Stomach (tissue), 9 donors: ENCODE results near the gene GCK. TPM values are rescaled to one million over a fixed set of nuclear protein-coding genes. Genes with fewer than 3 reads are reported as not detected.

ENCODE experiments used
- DNase-seq, 2 donors: peaks; one replicate each; pipeline versions ENCODE4 v3.0.0 to v3.0.0-alpha.2; 2013 to 2019
- H3K27ac ChIP-seq, 5 donors: fragments of 200-600 bp in 4 of 5; sonication (generic) in 4 of 5; one replicate each; pipeline ENCODE4 v1.5.1; 2013 to 2019; ENCODE audit warnings: mild to moderate bottlenecking in 1 of 5, moderate library complexity in 1 of 5
- H3K27me3 ChIP-seq, 3 donors: fragments of 200-600 bp; sonication (generic); one replicate each; pipeline ENCODE4 v1.5.1; 2017 to 2019; ENCODE audit warnings: mixed run types in 1 of 3
- H3K36me3 ChIP-seq, 4 donors: fragments of 200-600 bp; sonication (generic); 1 replicate in 3 of 4; 2 replicates in 1 of 4; pipeline ENCODE4 v1.5.1; 2016 to 2019
- H3K4me1 ChIP-seq, 4 donors: fragments of 200-600 bp; sonication (generic); one replicate each; pipeline ENCODE4 v1.5.1; 2016 to 2019
- H3K4me3 ChIP-seq, 4 donors: fragments of 200-600 bp; sonication (generic) in 3 of 4; one replicate each; pipeline ENCODE4 v1.5.1; 2016 to 2019; ENCODE audit warnings: mild to moderate bottlenecking in 1 of 4
- H3K9me3 ChIP-seq, 4 donors: fragments of 200-600 bp; sonication (generic); one replicate each; pipeline ENCODE4 v1.5.1; 2016 to 2019
- CTCF ChIP-seq, 7 experiments: fragments of 450-650 bp in 4 of 7; fragments of 200-600 bp in 3 of 7; sonication (generic) in 3 of 7; IDR thresholded peaks; one replicate each; pipeline ENCODE4 v1.5.1; 2016 to 2019; ENCODE audit warnings: antibody characterized with exemption in 7 of 7, control low read depth in 2 of 7, mild to moderate bottlenecking in 1 of 7
- EP300 ChIP-seq: sonication (generic); formaldehyde crosslinking; IDR thresholded peaks from one replicate; pipeline ENCODE4 v1.6.1; 2017; ENCODE audit warnings: antibody characterized with exemption
- POLR2A ChIP-seq, 4 donors: fragments of 450-650 bp; IDR thresholded peaks; one replicate each; pipeline ENCODE4 v1.6.1; 2016; ENCODE audit warnings: antibody characterized with exemption in 4 of 4, control low read depth in 2 of 4, mild to moderate bottlenecking in 1 of 4, moderate library complexity in 1 of 4
- POLR2AphosphoS5 ChIP-seq, 3 donors: sonication (generic); formaldehyde crosslinking; IDR thresholded peaks; one replicate each; pipeline ENCODE4 v1.6.1; 2016; ENCODE audit warnings: antibody characterized with exemption in 3 of 3
- WGBS, 5 donors: extraction: QIAGEN DNeasy Blood & Tissue Kit in 3 of 5; methylation state at CpG; one replicate each; pipeline versions ENCODE4 v1.1.5 to v1.1.7; 2013 to 2018; 5-methylcytosine and 5-hydroxymethylcytosine counted together
- intact Hi-C: fragments of 100-400 bp; cut with DNase I; formaldehyde crosslinking; loops from one replicate; pipeline ENCODE4 v1.15.1; 2023; ENCODE audit warnings: low total_unique reads
- polyA plus RNA-seq, 3 donors: library from polyadenylated mRNA; stranded (reverse); fragments of 200-250 nt; gene quantifications; one replicate each; pipeline ENCODE4 v1.2.3, GENCODE V29; 2013
- total RNA-seq, 5 donors: library from RNA; depleted of rRNA; stranded (reverse); fragments of >200 nt; gene quantifications; one replicate each; pipeline versions ENCODE4 v1.1.0 to v1.2.3, GENCODE V29; 2014 to 2016
- donor health status: healthy with polysubstance abuse.
- donor health status: Bipolar disorder and iron deficiency.
- donor health status: healthy.

The GCK gene
- total and polyA plus RNA-seq, 8 donors, result 0.55 to 1.9 (median 1.1) TPM; not detected in 4

GRCh38 chr7:44117801-44118429 is 71.3 kb downstream of the GCK start:
- WGBS, 5 donors, result 90 to 95% (median 91%) methylated on average over 13 of the region's 13 CpGs
- Histone ChIP-seq H3K36me3 (peaks cover 11 to 89% (median 81%) of the 10 kb centered on the region in 4 donors), H3K27me3 (no peaks in the 10 kb centered on the region), H3K9me3 (no peaks in the 10 kb centered on the region), H3K4me1 (peaks cover 6 to 39% (median 26%) of the 10 kb centered on the region in 4 donors), H3K27ac (no peak overlapping the region), H3K4me3 (no peak overlapping the region)
- TF ChIP-seq POLR2A (IDR thresholded peaks at IDR 0.05), result no peak
- TF ChIP-seq EP300, result no peak
- no peak for TF ChIP-seq POLR2AphosphoS5 (IDR thresholded peaks at IDR 0.05)
- no peak for TF ChIP-seq CTCF (IDR thresholded peaks at IDR 0.05)
- no peak for DNase-seq
- intact Hi-C loops, result no loop called here

- no peak overlapping the region for H3K27ac ChIP-seq
- peaks cover 11 to 96% (median 89%) of the 10 kb centered on the region in 4 donors for H3K36me3 ChIP-seq
- 84 to 92% (median 90%) methylated on average over 21 to 25 of the region's 25 CpGs for WGBS, 5 donors
- DNase-seq, result no peak
- intact Hi-C loops, result no loop called here
- no peaks in the 10 kb centered on the region for H3K9me3 ChIP-seq
- no peak overlapping the region for H3K4me3 ChIP-seq
- peaks cover 0 to 39% (median 17%) of the 10 kb centered on the region in 4 donors for H3K4me1 ChIP-seq
- TF ChIP-seq POLR2A (IDR thresholded peaks at IDR 0.05) (no peak), EP300 (no peak), CTCF (IDR thresholded peaks at IDR 0.05) (no peak), POLR2AphosphoS5 (IDR thresholded peaks at IDR 0.05) (no peak)
- H3K27me3 ChIP-seq, result no peaks in the 10 kb centered on the region
These were observed 72.2 kb downstream of the GCK start for GRCh38 chr7:44116789-44117666.

- no peaks in the 10 kb centered on the region for H3K9me3 ChIP-seq
- TF ChIP-seq EP300 (no peak), POLR2AphosphoS5 (IDR thresholded peaks at IDR 0.05) (no peak)
- H3K4me3 ChIP-seq, result no peak overlapping the region
- no peak for DNase-seq
- H3K4me1 ChIP-seq, result peaks cover 0 to 36% (median 11%) of the 10 kb centered on the region in 4 donors
- H3K27ac ChIP-seq, result no peak overlapping the region
- no peaks in the 10 kb centered on the region for H3K27me3 ChIP-seq
- peaks cover 11 to 99% (median 90%) of the 10 kb centered on the region in 4 donors for H3K36me3 ChIP-seq
- 85 to 96% (median 94%) methylated on average over 12 to 17 of the region's 17 CpGs for WGBS, 5 donors
- intact Hi-C loops, result no loop called here
These were observed 73.0 kb downstream of the GCK start for GRCh38 chr7:44116087-44116788.

- H3K27ac ChIP-seq, result no peak overlapping the region
- WGBS, 5 donors, result 59 to 87% (median 84%) methylated on average over 4 to 12 of the region's 12 CpGs
- H3K27me3 ChIP-seq, result no peaks in the 10 kb centered on the region
- peaks cover 0 to 23% (median 6%) of the 10 kb centered on the region in 4 donors for H3K4me1 ChIP-seq
- H3K9me3 ChIP-seq, result no peaks in the 10 kb centered on the region
- peaks cover 6 to 99% (median 90%) of the 10 kb centered on the region in 4 donors for H3K36me3 ChIP-seq
- TF ChIP-seq EP300 (no peak), CTCF (IDR thresholded peaks at IDR 0.05) (no peak), POLR2A (IDR thresholded peaks at IDR 0.05) (no peak), POLR2AphosphoS5 (IDR thresholded peaks at IDR 0.05) (no peak)
- intact Hi-C loops, result no loop called here
- no peak for DNase-seq
- H3K4me3 ChIP-seq, result no peak overlapping the region
These were observed 74.5 kb downstream of the GCK start for GRCh38 chr7:44114586-44115310.
